GM18858 (cell line): ENCODE results near the gene DUOX1.
A peak's percentile ranks its signal among the peaks of the same experiment; 100 is the strongest.

ENCODE experiments used
- ATAC-seq: cut with Tn5 transposase; IDR thresholded peaks from one replicate; pipeline ENCODE4 v1.9.1; 2021; ENCODE audit not compliant: unreplicated experiment

Gene DUOX1

GRCh38 chr15:45165536-45165935 is 35.7 kb downstream of the DUOX1 start:
- ATAC-seq: no peak

DNA sequence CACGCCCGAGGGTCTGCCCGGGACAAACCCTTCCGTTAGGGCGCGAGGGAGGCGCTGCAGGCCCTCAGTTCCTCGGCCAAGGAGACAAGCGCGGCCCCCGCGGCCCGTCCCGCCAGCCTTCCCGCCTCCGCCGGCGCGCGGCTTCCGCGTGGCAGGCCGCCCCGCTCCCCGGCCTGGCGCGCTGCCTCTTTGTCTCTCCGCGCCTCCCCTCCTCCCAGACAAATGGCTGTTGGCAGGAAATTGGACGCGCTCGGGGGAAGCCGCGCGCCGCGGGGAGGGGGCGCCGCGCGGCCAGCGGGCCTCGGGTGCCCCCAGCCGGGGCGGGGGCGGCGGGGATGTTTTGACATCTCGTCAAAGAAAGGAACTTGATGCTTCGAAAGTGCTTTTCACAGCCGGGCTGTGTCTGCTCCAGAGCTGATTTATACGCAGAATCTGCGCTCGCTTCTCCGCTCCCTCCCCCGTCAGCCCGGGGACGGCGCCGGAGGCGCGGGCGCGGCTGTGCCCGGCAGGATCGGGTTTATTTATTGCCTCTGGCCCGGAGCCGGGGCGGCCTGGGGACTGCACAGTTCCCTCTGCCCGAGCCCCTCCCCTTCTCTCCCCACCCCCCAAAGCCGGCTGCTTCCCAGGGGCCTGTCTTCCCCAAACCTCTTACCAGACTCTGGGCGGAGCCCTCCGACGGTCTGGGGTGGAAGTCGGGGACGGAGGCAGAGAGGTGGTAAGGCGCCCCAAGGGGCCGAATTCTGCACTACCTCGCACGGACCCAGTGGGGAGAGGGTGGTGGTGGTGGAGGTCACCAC is 37.2 kb downstream of the DUOX1 start:
- ATAC-seq: peak; percentile 81

- ATAC-seq: no peak
Measured at GRCh38 chr15:45167631-45168205, 37.9 kb downstream of the DUOX1 start.

GRCh38 chr15:45168286-45168685 is 38.5 kb downstream of the DUOX1 start:
- no peak for ATAC-seq

DNA sequence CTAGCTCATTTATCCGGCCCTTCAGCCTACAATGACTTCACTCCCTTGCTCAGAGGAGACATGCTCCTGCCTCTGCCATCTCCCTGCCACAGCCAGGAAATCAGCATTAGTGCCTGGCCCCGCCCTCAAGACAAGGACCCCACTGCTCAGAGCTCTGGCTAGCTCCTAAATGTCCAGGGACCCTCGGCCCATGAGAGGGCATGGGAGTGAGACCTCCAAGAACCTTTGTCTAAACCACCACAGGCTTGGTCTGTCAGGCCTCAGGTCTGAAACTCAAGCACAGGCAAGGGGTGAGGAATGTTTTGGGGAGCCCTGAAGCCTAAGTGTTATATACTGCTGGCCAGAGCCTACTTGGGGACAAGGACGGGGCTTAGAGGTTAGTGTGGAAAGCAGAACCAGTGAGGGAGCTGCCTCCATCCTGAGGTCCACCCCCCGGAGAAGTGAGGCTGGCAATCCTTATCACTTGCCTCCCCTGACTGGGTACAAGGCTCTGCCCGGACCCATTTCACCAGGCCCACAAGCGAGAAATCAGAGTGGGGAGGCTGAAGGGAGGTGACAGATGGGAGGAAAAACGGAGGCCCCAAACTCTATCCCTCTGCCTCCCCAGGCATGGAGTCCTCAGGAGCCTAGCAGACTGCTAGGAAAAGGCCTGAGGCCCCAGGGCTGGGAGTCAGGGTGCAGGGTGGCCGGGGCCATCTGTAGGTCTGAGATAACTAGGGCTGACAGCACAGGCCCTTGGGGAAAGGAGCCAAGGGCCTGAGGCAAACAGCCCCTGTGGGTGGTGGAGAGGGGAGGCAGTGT is 39.2 kb downstream of the DUOX1 start:
- ATAC-seq: no peak

DNA sequence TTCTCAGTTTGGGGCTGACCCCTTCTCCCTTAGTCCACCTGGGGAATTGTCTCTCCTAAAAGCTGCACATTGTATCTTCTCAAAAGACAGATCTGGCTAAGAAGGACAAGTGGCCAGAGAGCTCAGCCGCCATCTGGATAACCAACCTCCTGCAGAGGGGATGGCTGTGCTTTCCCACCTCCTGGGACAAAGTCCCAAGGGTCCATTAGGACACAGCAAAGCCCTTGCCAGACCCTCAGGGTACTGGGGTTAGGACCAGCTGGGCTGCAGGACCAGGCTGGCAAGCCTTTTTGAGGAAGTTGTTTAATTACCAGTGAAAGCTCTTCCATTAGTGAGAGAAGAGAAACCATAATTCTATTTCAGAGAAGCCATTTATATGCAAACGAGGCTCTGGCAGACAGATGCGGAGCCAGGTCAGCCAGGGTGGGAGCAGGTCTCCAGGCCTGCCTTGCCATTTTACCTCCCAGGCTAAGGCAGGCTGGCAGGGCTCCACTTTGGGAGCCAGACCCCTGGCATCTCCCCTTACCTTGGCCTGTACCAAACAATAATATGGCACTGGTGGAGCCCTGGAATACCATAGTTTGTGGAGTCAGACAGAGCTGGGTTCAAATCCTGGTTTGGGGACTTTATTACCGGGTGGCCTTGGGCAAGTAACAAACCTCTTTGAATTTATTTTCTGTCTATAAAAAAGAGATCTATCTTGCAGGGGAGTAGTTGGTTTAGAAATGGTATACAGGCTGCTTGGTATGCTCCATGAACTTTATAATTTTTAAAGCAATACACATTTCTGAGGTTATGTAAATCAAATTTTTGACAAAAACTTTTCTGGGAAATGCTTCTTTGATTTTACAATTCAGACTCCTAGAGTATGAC is 40.0 kb downstream of the DUOX1 start:
- ATAC-seq: no peak

GRCh38 chr15:45171912-45172311 is 42.1 kb downstream of the DUOX1 start:
- no peak for ATAC-seq

GRCh38 chr15:45174069-45174468 is 44.3 kb downstream of the DUOX1 start:
- no peak for ATAC-seq

GRCh38 chr15:45174577-45174976 is 44.8 kb downstream of the DUOX1 start:
- no peak for ATAC-seq

- ATAC-seq: no peak
Measured at GRCh38 chr15:45177285-45177684, 47.5 kb downstream of the DUOX1 start.

DNA sequence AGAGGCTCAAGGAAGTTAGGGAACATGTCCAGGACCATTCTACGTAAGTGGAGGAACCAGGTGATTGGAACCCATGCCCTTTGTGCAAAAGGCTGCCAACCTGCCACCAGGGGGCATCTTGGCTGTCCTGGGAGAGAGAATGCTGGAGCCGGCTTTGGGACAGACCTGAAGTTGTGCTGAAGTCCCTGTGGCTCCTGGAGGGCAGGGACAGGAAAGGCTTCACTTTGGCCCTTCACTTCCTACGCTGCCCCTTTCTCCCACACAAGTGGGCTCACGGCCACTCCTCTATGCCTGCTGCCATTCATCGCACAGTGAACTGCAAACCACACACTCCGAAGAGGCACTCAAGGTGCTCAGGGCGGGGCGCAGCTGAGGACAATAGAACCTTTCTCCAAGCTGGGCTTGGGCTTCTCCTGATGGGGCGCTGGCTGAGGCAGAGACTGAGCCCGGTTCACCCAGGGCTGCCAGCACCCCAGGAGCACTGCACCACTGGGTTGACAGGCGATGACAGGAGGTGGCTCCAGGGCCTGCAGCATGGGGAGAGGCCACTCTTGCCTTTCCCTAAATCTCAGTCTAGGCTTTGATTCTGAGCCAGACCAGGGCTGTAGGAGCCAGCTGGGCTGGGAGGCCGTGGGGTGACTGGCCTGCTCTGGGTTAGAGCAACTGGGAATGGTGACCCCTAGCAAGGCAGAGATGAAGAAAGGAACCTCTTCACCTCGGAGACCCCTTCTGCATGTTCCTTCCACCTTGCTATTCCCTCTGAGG is 49.6 kb downstream of the DUOX1 start:
- no peak for ATAC-seq

GRCh38 chr15:45180201-45180600 is 50.4 kb downstream of the DUOX1 start:
- no peak for ATAC-seq

DNA sequence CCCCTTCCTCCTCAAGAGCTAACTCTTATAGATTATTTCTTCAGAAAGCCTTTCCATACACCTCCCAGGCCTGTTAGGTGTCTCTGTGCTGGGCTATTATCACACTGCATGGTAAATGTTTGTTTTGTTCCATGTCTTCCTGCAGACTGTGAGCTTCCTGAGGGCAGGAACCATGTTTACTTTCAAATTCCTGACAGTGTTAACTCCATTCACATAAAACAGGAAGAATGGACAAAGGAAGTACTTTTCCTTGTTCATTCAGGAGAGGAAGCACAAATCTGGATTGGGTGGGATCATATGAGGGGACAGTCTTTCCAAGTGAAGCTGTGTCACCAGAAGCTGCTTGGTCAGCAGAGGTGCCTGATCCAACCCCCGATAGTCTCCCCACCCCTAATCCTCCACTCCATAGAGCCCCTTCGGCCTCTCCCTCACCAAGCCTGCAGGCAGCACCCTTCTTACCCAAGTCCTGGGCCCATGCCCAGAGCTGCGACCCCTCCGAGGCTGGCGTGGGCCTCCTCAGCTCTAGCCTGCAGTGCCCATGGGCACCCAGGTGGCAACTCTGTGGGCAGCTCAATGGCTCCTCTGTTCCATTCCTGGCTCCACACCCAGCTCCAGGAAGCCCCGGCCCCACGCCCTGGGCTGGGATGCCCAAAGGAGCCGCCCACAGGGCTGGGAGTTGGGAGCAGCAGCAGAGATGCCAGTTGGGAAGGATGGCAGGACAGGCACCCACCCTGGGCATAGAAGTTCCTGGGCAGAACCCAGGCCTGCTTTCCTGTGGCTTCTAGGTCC is 51.0 kb downstream of the DUOX1 start:
- no peak for ATAC-seq

- ATAC-seq: no peak
Measured at GRCh38 chr15:45181491-45182285, 51.9 kb downstream of the DUOX1 start.

GRCh38 chr15:45182996-45183395 is 53.2 kb downstream of the DUOX1 start:
- ATAC-seq: no peak

DNA sequence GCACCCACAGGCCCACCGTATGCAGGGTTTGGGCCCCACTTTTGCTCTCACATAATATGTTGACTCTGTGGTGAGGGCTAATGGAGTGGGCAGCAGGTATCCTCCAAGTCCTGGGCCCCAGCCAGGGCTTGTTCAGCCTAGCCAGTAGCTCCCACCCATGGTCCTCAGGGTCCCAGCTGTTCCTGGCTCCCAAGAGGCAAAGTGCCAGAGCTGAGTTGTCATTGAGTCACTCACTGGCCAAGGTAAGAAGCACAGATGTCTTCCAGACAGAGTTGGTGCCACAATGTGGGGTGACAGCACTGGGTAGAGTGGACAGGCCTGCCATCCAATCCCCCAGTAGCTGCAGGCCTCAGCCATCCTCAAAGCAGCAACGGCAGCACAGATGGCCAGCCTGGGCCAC is 53.7 kb downstream of the DUOX1 start:
- ATAC-seq: no peak

DNA sequence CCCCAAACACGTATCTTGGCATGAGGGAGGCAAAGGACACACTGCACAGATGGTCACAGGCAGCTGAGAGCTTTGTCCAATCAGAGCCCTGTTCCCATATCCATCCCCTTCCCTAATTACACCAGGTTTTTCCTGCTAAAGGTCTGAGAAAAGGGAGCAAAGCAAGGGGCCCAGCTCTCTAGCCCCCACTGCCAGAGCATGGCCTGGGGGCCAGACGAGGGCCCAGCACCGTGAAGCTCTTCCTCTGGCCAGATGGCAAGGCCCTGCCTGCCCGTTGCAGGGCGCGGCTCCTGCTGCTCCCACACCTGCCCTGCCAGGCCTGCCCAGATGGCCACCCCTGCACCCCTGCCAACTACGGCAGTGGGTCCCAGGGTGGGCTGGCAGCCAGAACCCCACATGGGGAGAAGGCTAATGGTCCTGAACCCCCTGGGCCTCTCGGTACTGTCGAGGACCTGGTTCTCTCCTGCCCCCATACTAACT is 54.8 kb downstream of the DUOX1 start:
- ATAC-seq: no peak

DNA sequence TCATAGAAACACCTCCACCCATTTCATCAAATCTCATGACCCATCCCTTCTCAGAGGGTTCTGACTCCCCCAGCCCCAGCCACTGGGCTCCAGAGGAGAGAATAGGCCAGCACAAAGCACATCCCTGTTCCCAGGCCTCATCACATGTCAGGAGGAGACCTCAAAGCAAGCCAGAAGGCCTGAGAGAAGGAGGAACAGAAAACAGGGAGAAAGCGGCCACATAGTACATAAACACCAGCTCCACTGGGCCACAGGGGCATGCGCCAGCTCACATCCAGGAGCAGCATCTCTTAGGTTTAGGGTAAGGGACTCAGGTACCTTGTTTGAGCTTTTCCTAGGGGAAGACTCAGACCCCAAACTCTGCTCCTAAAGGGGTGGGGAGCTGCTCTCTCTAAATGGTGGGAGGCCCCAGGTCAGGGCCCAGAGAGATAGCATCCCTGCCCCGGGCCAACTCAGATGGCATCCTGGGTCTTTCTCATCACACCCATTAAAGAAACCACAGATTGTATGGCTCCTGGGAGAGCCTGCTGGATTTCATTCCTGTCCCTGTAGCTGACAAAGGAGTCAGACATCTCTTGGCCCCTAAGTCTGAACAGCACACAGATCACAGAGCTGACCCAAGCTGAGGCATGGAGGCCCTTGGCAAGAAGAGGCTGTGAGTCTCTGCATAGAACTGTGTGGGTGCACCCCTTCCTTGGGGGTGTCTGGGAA is 55.4 kb downstream of the DUOX1 start:
- ATAC-seq: no peak
